DMS 273 (cell line): Measurements from ENCODE around the gene KCNQ2.

ENCODE experiments used
- DNase-seq: peaks from one replicate; lab custom pipeline; 2025; ENCODE audit not compliant: unreplicated experiment; lab: John Stamatoyannopoulos, UW

The KCNQ2 gene

GRCh38 chr20:63420359-63421093 is 51.9 kb downstream of the KCNQ2 start:
- no peak for DNase-seq

GRCh38 chr20:63419299-63419698 is 53.2 kb downstream of the KCNQ2 start:
- no peak for DNase-seq

GRCh38 chr20:63418617-63419016 is 53.8 kb downstream of the KCNQ2 start:
- DNase-seq, result no peak

GRCh38 chr20:63417738-63418120 is 54.7 kb downstream of the KCNQ2 start:
- DNase-seq, result no peak

- DNase-seq, result peak; percentile 61
Measured at GRCh38 chr20:63417097-63417737, 55.2 kb downstream of the KCNQ2 start.

- peak; percentile 83 for DNase-seq
Measured at GRCh38 chr20:63416631-63417030, 55.8 kb downstream of the KCNQ2 start.

GRCh38 chr20:63415647-63416391 is 56.6 kb downstream of the KCNQ2 start:
- no peak for DNase-seq

- DNase-seq, result no peak
Measured at GRCh38 chr20:63414720-63415430, 57.6 kb downstream of the KCNQ2 start.

GRCh38 chr20:63413963-63414684 is 58.3 kb downstream of the KCNQ2 start:
- DNase-seq, result no peak

GRCh38 chr20:63413323-63413722 is 59.1 kb downstream of the KCNQ2 start:
- no peak for DNase-seq

- no peak for DNase-seq
Measured at GRCh38 chr20:63412889-63413288, 59.6 kb downstream of the KCNQ2 start.

GRCh38 chr20:63411898-63412631 is 60.4 kb downstream of the KCNQ2 start:
- DNase-seq, result no peak

GRCh38 chr20:63411151-63411897 is 61.1 kb downstream of the KCNQ2 start:
- no peak for DNase-seq

- DNase-seq, result no peak
Measured at GRCh38 chr20:63409834-63410435, 62.5 kb downstream of the KCNQ2 start.

GRCh38 chr20:63409066-63409833 is 63.2 kb downstream of the KCNQ2 start:
- DNase-seq, result no peak

- DNase-seq, result no peak
Measured at GRCh38 chr20:63408684-63409046, 63.8 kb downstream of the KCNQ2 start.

GRCh38 chr20:63407928-63408683 is 64.3 kb downstream of the KCNQ2 start:
- DNase-seq, result no peak
